Measurements from ENCODE around the gene HMGN3.
A peak's percentile ranks its signal among the peaks of the same experiment; 100 is the strongest.
"Not testable (repeated sequence)": the region's sequence is repeated elsewhere in the genome, so short reads cannot be mapped to it uniquely, and the experiment has no call there.

The HMGN3 gene

GRCh38 chr6:79234150-79235022 is at the start of gene HMGN3:
Gene HMGN3 (minus strand): TSS chr6:79234682.
- DNase-seq, result peak; percentile 95

GRCh38 chr6:79280756-79281155 is 46.3 kb upstream of the HMGN3 start:
- DNase-seq, result no peak

- no peak for DNase-seq
Observed at GRCh38 chr6:79277109-79277508, 42.6 kb upstream of the HMGN3 start.

- no peak for DNase-seq
Observed at GRCh38 chr6:79269877-79270276, 35.4 kb upstream of the HMGN3 start.

- DNase-seq, result no peak
Observed at GRCh38 chr6:79267128-79267527, 32.6 kb upstream of the HMGN3 start.

GRCh38 chr6:79266051-79266450 is 31.6 kb upstream of the HMGN3 start:
- no peak for DNase-seq

GRCh38 chr6:79263359-79263758 is 28.9 kb upstream of the HMGN3 start:
- DNase-seq, result no peak

GRCh38 chr6:79261666-79262065 is 27.2 kb upstream of the HMGN3 start:
- no peak for DNase-seq

- DNase-seq, result no peak
Observed at GRCh38 chr6:79260772-79261171, 26.3 kb upstream of the HMGN3 start.

- DNase-seq, result no peak
Observed at GRCh38 chr6:79257381-79258205, 23.1 kb upstream of the HMGN3 start.

- not testable (repeated sequence) for DNase-seq
Observed at GRCh38 chr6:79256770-79257169, 22.3 kb upstream of the HMGN3 start.

- DNase-seq, result not testable (repeated sequence)
Observed at GRCh38 chr6:79255086-79255485, 20.6 kb upstream of the HMGN3 start.

- DNase-seq, result no peak
Observed at GRCh38 chr6:79250559-79250958, 16.1 kb upstream of the HMGN3 start.

GRCh38 chr6:79250107-79250514 is 15.6 kb upstream of the HMGN3 start:
- DNase-seq, result no peak

GRCh38 chr6:79249136-79249535 is 14.7 kb upstream of the HMGN3 start:
- no peak for DNase-seq

- DNase-seq, result no peak
Observed at GRCh38 chr6:79246891-79247290, 12.4 kb upstream of the HMGN3 start.

GRCh38 chr6:79241228-79241627 is 6.7 kb upstream of the HMGN3 start:
- DNase-seq, result no peak

- no peak for DNase-seq
Observed at GRCh38 chr6:79240509-79240908, 6.0 kb upstream of the HMGN3 start.

- no peak for DNase-seq
Observed at GRCh38 chr6:79239536-79240168, 5.2 kb upstream of the HMGN3 start.

- DNase-seq, result no peak
Observed at GRCh38 chr6:79238919-79239318, 4.4 kb upstream of the HMGN3 start.

- no peak for DNase-seq
Observed at GRCh38 chr6:79236711-79237110, 2.2 kb upstream of the HMGN3 start.

- DNase-seq, result peak; percentile 66
Observed at GRCh38 chr6:79233611-79234149, 802 bp downstream of the HMGN3 start.
